HepG2 (cell line): ENCODE results near the gene COBLL1. TPM values are rescaled to one million over a fixed set of nuclear protein-coding genes. Genes with fewer than 3 reads are reported as not detected.

Experiments
- CBX2 ChIP-seq, 2 experiments: fragments of 200-600 bp in 1 of 2; sonication (generic); formaldehyde crosslinking in 1 of 2; IDR thresholded peaks; 2 replicates each; pipeline versions ENCODE4 v1.7.0 to v1.8.1; 2018 to 2022; ENCODE audit warnings: low read depth in 2 of 2, low read length in 1 of 2, mild to moderate bottlenecking in 1 of 2, missing genetic modification reagents in 1 of 2
- CREB1 ChIP-seq, 2 experiments: fragments of 450-650 bp in 1 of 2; IDR thresholded peaks; 2 replicates each; pipeline ENCODE4 v1.6.1; 2016 to 2017; ENCODE audit warnings: control low read depth in 1 of 2, mild to moderate bottlenecking in 1 of 2, missing compliant biosample characterization in 1 of 2, missing genetic modification characterization in 1 of 2
- CREM ChIP-seq, 2 experiments: sonication (generic) in 1 of 2; formaldehyde crosslinking in 1 of 2; IDR thresholded peaks; 2 replicates each; pipeline versions ENCODE4 v1.4.0 to v1.6.1; 2016 to 2020; ENCODE audit warnings: antibody characterized with exemption in 1 of 2, mild to moderate bottlenecking in 1 of 2, missing genetic modification reagents in 1 of 2
- CSRNP2 ChIP-seq: sonication (generic); formaldehyde crosslinking; conservative IDR thresholded peaks from 2 replicates; pipeline ENCODE4 v1.8.0; 2022; ENCODE audit warnings: low read depth, missing genetic modification reagents
- DZIP1 ChIP-seq: sonication (generic); formaldehyde crosslinking; IDR thresholded peaks from 2 replicates; pipeline ENCODE4 v1.5.0; 2020; ENCODE audit warnings: mild to moderate bottlenecking, missing genetic modification reagents
- LCORL ChIP-seq, 2 experiments: fragments of 450-650 bp in 1 of 2; sonication (generic) in 1 of 2; formaldehyde crosslinking in 1 of 2; IDR thresholded peaks; 2 replicates each; pipeline versions ENCODE4 v1.5.0 to v1.6.1; 2017 to 2020; ENCODE audit warnings: antibody characterized with exemption in 1 of 2, missing genetic modification reagents in 1 of 2
- NFKBIZ ChIP-seq: IDR thresholded peaks from 2 replicates; pipeline ENCODE4 v1.6.1; 2018; ENCODE audit warnings: missing genetic modification reagents, missing compliant biosample characterization
- NONO ChIP-seq, 2 experiments: fragments of 450-650 bp in 1 of 2; sonication (generic) in 1 of 2; formaldehyde crosslinking in 1 of 2; IDR thresholded peaks in 1 of 2; conservative IDR thresholded peaks in 1 of 2; 2 replicates each; pipeline versions ENCODE4 v1.6.1 to v1.8.0; 2017 to 2022; ENCODE audit warnings: mild to moderate bottlenecking in 1 of 2, missing genetic modification reagents in 1 of 2, moderate library complexity in 1 of 2
- NR2F1 ChIP-seq, 2 experiments: fragments of 450-650 bp in 1 of 2; formaldehyde crosslinking in 1 of 2; IDR thresholded peaks; 2 replicates each; pipeline versions ENCODE4 v1.5.0 to v1.6.1; 2016 to 2020; ENCODE audit warnings: mild to moderate bottlenecking in 1 of 2, missing compliant biosample characterization in 1 of 2, missing genetic modification reagents in 1 of 2, moderate library complexity in 1 of 2
- PITX1 ChIP-seq: sonication (generic); formaldehyde crosslinking; IDR thresholded peaks from 2 replicates; pipeline ENCODE4 v1.5.1; 2020; ENCODE audit warnings: mild to moderate bottlenecking, missing genetic modification reagents
- SPEN ChIP-seq: sonication (generic); formaldehyde crosslinking; IDR thresholded peaks from 2 replicates; pipeline ENCODE4 v1.5.1; 2020; ENCODE audit warnings: low read depth, mild to moderate bottlenecking, missing genetic modification reagents
- U2AF1 ChIP-seq: fragments of 200-400 bp; formaldehyde crosslinking; optimal IDR thresholded peaks from 2 replicates; pipeline ENCODE3; 2017; ENCODE audit warnings: mild to moderate bottlenecking, low read depth, low read length
- ZBTB10 ChIP-seq: sonication (generic); formaldehyde crosslinking; IDR thresholded peaks from 2 replicates; pipeline ENCODE4 v1.4.0; 2020; ENCODE audit warnings: missing genetic modification reagents, borderline replicate concordance
- ZNF3 ChIP-seq: IDR thresholded peaks from 2 replicates; pipeline ENCODE4 v1.7.0; 2017; ENCODE audit warnings: inconsistent platforms
- ZNF317 ChIP-seq: sonication (generic); formaldehyde crosslinking; IDR thresholded peaks from 2 replicates; pipeline ENCODE4 v1.5.0; 2020; ENCODE audit warnings: mild to moderate bottlenecking, missing genetic modification reagents
- ZNF546 ChIP-seq: sonication (generic); formaldehyde crosslinking; conservative IDR thresholded peaks from 2 replicates; pipeline ENCODE4 v1.8.1; 2023; ENCODE audit warnings: mild to moderate bottlenecking, missing genetic modification reagents
- ZNF557 ChIP-seq: sonication (generic); formaldehyde crosslinking; IDR thresholded peaks from 2 replicates; pipeline ENCODE4 v1.4.0; 2020; ENCODE audit warnings: missing genetic modification reagents
- ZNF616 ChIP-seq: sonication (generic); formaldehyde crosslinking; IDR thresholded peaks from 2 replicates; pipeline ENCODE4 v1.5.0; 2020; ENCODE audit warnings: low read depth, mild to moderate bottlenecking, missing genetic modification reagents
- ZNF883 ChIP-seq: sonication (generic); formaldehyde crosslinking; IDR thresholded peaks from 2 replicates; pipeline ENCODE4 v1.5.1; 2020; ENCODE audit warnings: mild to moderate bottlenecking, missing genetic modification reagents; ENCODE audit errors: not compliant biosample characterization
- polyA plus RNA-seq, 8 experiments: library from polyadenylated mRNA; depleted of rRNA in 3 of 8; stranded (reverse) in 7 of 8; unstranded in 1 of 8; fragments of >200 nt; fragmentation: Illumina TruSeq in 4 of 8; extraction: Trizol in 4 of 8; gene quantifications; 2 replicates each; pipeline versions ENCODE4 v1.2.1 to v1.2.3, GENCODE V29; 2011 to 2016; ENCODE audit warnings: low read depth in 4 of 8, missing spikeins in 1 of 8, mixed read lengths in 1 of 8; ENCODE audit not compliant: insufficient read depth in 1 of 8
- total RNA-seq, 5 experiments: library from RNA; depleted of rRNA; stranded (reverse); fragments of >200 nt; fragmentation: Illumina TruSeq; extraction: Trizol; gene quantifications; 2 replicates each; pipeline ENCODE4 v1.2.3, GENCODE V29; 2016; ENCODE audit warnings: low read depth in 1 of 5

The COBLL1 gene
- total and polyA plus RNA-seq, 2 of the 13 experiments (the other 11 are each of a cell fraction or from before 2014, with no cell fraction given), result 32.6 to 86.8 TPM

GRCh38 chr2:164742738-164743317 is 98.8 kb downstream of the COBLL1 start (continued):
- TF ChIP-seq CSRNP2 (no peak), NFKBIZ (no peak), CBX2 (IDR thresholded peaks at IDR 0.05; ENCODE audit: low read depth, low read length) (no peak), CBX2 (CRISPR knock-in tag; IDR thresholded peaks at IDR 0.05; ENCODE audit: low read depth) (no peak), CREM (IDR thresholded peaks at IDR 0.05) (peak; percentile 87), CREM (CRISPR knock-in tag; IDR thresholded peaks at IDR 0.05) (no peak), ZNF557 (CRISPR knock-in tag) (0 out of 2 replicates have a peak, but pooled peaks have one; percentile 68), ZNF883 (CRISPR knock-in tag) (no peak), CREB1 (IDR thresholded peaks at IDR 0.05) (no peak), CREB1 (CRISPR knock-in tag; IDR thresholded peaks at IDR 0.05) (peak; percentile 81), LCORL (IDR thresholded peaks at IDR 0.05) (peak; percentile 96), LCORL (CRISPR knock-in tag; IDR thresholded peaks at IDR 0.05) (peak; percentile 73; the same call in 1 of the 2 replicates), ZNF3 (CRISPR knock-in tag) (peak; percentile 85; the same call in 1 of the 2 replicates), ZNF616 (CRISPR knock-in tag) (no peak), DZIP1 (CRISPR knock-in tag) (no peak), SPEN (no peak), U2AF1 (no peak), ZNF317 (CRISPR knock-in tag) (no peak), ZBTB10 (CRISPR knock-in tag) (no peak), ZNF546 (no peak), NONO (IDR thresholded peaks at IDR 0.05) (no peak), NONO (CRISPR knock-in tag; conservative IDR thresholded peaks at IDR 0.05) (0 out of 2 replicates have a peak, but pooled peaks have one; percentile 59), PITX1 (CRISPR knock-in tag) (peak; percentile 83), NR2F1 (CRISPR knock-in tag; IDR thresholded peaks at IDR 0.05) (peak; percentile 76 to 89; a peak in 3 of 4 replicates)
